GM12878 (cell line): ENCODE measurements around the gene ERAL1. TPM values are rescaled to one million over a fixed set of nuclear protein-coding genes. Genes with fewer than 3 reads are reported as not detected.

Source experiments
- ATAC-seq: fragments of 200-7000 bp; cut with Tn5 transposase; 3 replicates; pipeline ENCODE4 v1.9.1; 2020; ENCODE audit warnings: mild to moderate bottlenecking, moderate library complexity
- BruUV-seq: library from RNA; stranded (reverse); fragments of 400-500 nt; replicated peaks from 2 replicates; lab custom pipeline; 2021; lab: Mats Ljungman, UMichigan
- CTCF ChIA-PET: fragments of 300-600 bp; sonication (Branson Sonifier 250); formaldehyde crosslinking; extraction: SDS; loops from one replicate; lab custom pipeline; 2021; ENCODE audit warnings: inconsistent platforms; lab: Yijun Ruan, JAX
- POLR2A ChIA-PET: fragments of 350-600 bp; formaldehyde crosslinking; extraction: SDS; loops from one replicate; lab custom pipeline; 2021; ENCODE audit warnings: inconsistent platforms; lab: Charles Lee
- RAD21 ChIA-PET: fragments of 300-600 bp; sonication (Branson Sonifier 250); formaldehyde crosslinking; loops from one replicate; lab custom pipeline; 2023; ENCODE audit warnings: antibody characterized with exemption; ENCODE audit not compliant: unreplicated experiment; lab: Charles Lee
- SMC1A ChIA-PET: fragments of 300-600 bp; sonication (Branson Sonifier 250); formaldehyde crosslinking; loops from one replicate; lab custom pipeline; 2023; ENCODE audit not compliant: unreplicated experiment, uncharacterized antibody; lab: Charles Lee
- DNase-seq: peaks from one replicate; pipeline ENCODE4 v3.0.0-alpha.2; 2011; ENCODE audit warnings: low read depth, low spot score
- FAIRE-seq: peaks from 3 replicates; lab custom pipeline; 2011; peaks lifted over from hg19 to GRCh38; lab: Jason Lieb, UNC
- H2AFZ ChIP-seq: 2 replicates; pipeline ENCODE4 v1.6.0; 2011; ENCODE audit warnings: low read depth, low read length, control low read depth; ENCODE audit not compliant: control insufficient read depth
- H3K27ac ChIP-seq: 2 replicates; pipeline ENCODE4 v1.5.1; 2011; ENCODE audit warnings: control low read depth; ENCODE audit not compliant: control insufficient read depth, insufficient read depth
- H3K27me3 ChIP-seq, 2 experiments: replicated peaks in 1 of 2; 2 replicates each; pipeline versions ENCODE4 v1.6.0 to v1.6.1; 2011; ENCODE audit warnings: low read length in 1 of 2; ENCODE audit not compliant: control insufficient read depth in 2 of 2, insufficient read depth in 2 of 2
- H3K36me3 ChIP-seq, 2 experiments: 2 replicates each; pipeline ENCODE4 v1.5.1; 2011; ENCODE audit warnings: low read length in 1 of 2; ENCODE audit not compliant: control insufficient read depth in 2 of 2, insufficient read depth in 2 of 2
- H3K4me1 ChIP-seq: 2 replicates; pipeline ENCODE4 v1.6.1; 2011; ENCODE audit warnings: mild to moderate bottlenecking, low read length, moderate library complexity, mixed read lengths; ENCODE audit not compliant: control insufficient read depth, insufficient read depth
- H3K4me2 ChIP-seq: 2 replicates; pipeline ENCODE4 v1.6.0; 2011; ENCODE audit warnings: control low read depth; ENCODE audit not compliant: control insufficient read depth, insufficient read depth
- H3K4me3 ChIP-seq: fragments of 200-600 bp; sonication (generic); 2 replicates; pipeline ENCODE4 v1.5.1; 2016
- H3K79me2 ChIP-seq: 2 replicates; pipeline ENCODE4 v1.6.0; 2011; ENCODE audit warnings: low read length; ENCODE audit not compliant: control insufficient read depth, insufficient read depth
- H3K9ac ChIP-seq: 2 replicates; pipeline ENCODE4 v1.8.0; 2011; ENCODE audit warnings: low read length, control low read depth, mixed read lengths; ENCODE audit not compliant: control insufficient read depth, insufficient read depth
- H3K9me3 ChIP-seq: replicated peaks from 3 replicates; pipeline ENCODE4 v1.5.1; 2011; ENCODE audit warnings: mild to moderate bottlenecking, low read length; ENCODE audit not compliant: control insufficient read depth, insufficient read depth
- H4K20me1 ChIP-seq: 2 replicates; pipeline ENCODE4 v1.6.0; 2011; ENCODE audit not compliant: control insufficient read depth, insufficient read depth
- GATAD2B ChIP-seq: fragments of 450-650 bp; conservative IDR thresholded peaks from 2 replicates; pipeline ENCODE4 v1.6.1; 2017; ENCODE audit warnings: low read depth, mild to moderate bottlenecking, moderate library complexity
- WGBS: methylation state at CpG from one replicate; pipeline ENCODE4 v1.1.6; 2016; ENCODE audit warnings: low lambda C conversion rate; ENCODE audit not compliant: insufficient replicate concordance, insufficient coverage; ENCODE audit errors: missing lambda C conversion rate; 5-methylcytosine and 5-hydroxymethylcytosine counted together
- in situ Hi-C: fragments of 300-500 bp; cut with MboI; formaldehyde crosslinking; loops from 9 replicates; pipeline ENCODE4 v1.14.3; 2018; ENCODE audit warnings: mixed read lengths
- intact Hi-C: fragments of 100-400 bp; cut with micrococcal nuclease; formaldehyde crosslinking; loops from one replicate; pipeline ENCODE4 v1.14.2; 2022; ENCODE audit not compliant: unreplicated experiment
- polyA plus RNA-seq, 11 experiments: library from polyadenylated mRNA; depleted of rRNA in 4 of 11; unstranded in 6 of 11; stranded (reverse) in 5 of 11; fragments of >200 nt; fragmentation: Nextera tagmentation in 4 of 11; fragmentation: Illumina TruSeq in 1 of 11; extraction: Ambion mirVana in 4 of 11; extraction: Trizol in 1 of 11; gene quantifications; 1 replicate in 1 of 11; 2 replicates in 10 of 11; pipeline versions ENCODE4 v1.2.1 to v1.2.3, GENCODE V29; 2011 to 2016; ENCODE audit warnings: inconsistent platforms in 2 of 11, missing spikeins in 2 of 11, low read depth in 1 of 11
- total RNA-seq, 4 experiments: library from RNA; depleted of rRNA in 3 of 4; stranded (reverse); fragments of >200 nt in 3 of 4; fragmentation: Illumina TruSeq in 1 of 4; extraction: Trizol in 1 of 4; gene quantifications; 2 replicates each; pipeline versions ENCODE4 v1.2.1 to v1.2.3, GENCODE V29; 2013 to 2021
- TF ChIP-seq, protein P1 (sequence below): fragments of 450-650 bp; IDR thresholded peaks from 2 replicates; pipeline ENCODE4 v1.6.1; 2017; ENCODE audit warnings: low read depth, mild to moderate bottlenecking, moderate library complexity
- TF ChIP-seq, protein P2 (sequence below): IDR thresholded peaks from 2 replicates; pipeline ENCODE4 v1.6.1; 2012; ENCODE audit warnings: low read depth, low read length, improper control_type of control experiment

ERAL1 gene
- total and polyA plus RNA-seq, 10 of the 15 experiments (the other 5 are each of a cell fraction or from before 2014, with no cell fraction given) = 27.7 to 175 (median 104) TPM

DNA sequence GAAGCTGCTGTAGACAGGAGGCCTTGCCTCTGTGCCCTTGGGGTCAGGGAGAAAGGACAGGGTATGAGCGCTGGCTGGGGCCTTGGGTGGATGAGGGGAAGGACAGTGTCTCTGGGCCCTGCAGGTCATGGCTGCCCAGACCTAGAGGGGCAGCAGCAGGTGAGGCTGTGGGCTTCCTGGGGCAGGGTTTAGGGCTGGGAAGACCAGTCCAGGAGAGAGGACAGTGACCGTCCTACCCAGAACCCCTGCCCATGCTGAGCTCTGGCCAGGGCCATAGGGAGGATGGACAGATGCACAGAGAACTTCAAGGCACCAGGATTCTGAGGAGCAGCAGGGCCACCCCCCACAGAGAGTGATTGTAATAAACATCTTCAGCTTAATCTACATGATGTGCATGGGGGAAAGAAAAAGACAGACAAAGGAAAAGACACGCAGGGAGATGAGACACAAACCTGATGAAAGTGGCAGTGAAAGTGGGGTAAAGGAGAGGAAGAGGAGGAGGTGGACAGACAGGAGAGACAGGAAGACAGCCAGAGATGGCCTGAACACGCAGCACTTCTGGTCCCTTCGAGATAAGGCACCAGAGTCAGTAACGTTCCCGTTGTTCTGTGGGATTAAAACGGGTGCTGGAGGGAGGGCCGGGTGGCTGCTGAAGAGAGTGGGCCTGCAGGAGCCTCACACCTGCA is 25.2 kb downstream of the ERAL1 start:
- Histone ChIP-seq H2AFZ (no peak overlapping the region), H3K4me3 (no peak overlapping the region), H3K27me3 (no peaks in the 10 kb centered on the region), H3K4me2 (no peak overlapping the region), H4K20me1 (no peaks in the 10 kb centered on the region), H3K79me2 (no peaks in the 10 kb centered on the region), H3K4me1 (no peaks in the 10 kb centered on the region; the same call in 1 of the 2 replicates), H3K9ac (no peak overlapping the region), H3K27ac (no peak overlapping the region), H3K36me3 (peaks cover 9 to 30% of the 10 kb centered on the region in 2 experiments; a peak in 3 of 4 replicates), H3K9me3 (no peaks in the 10 kb centered on the region)
- intact Hi-C loops (no loop called here), in situ Hi-C loops (loop anchor here (25.0 kb wide), 1 partner anchor 1393 kb away; no protein-coding TSS in a partner anchor)
- BruUV-seq = no TSS peak
- ATAC-seq = no peak
- no peak for DNase-seq
- CTCF ChIA-PET = interaction anchor here (0.8 to 2.3 kb wide), 7 partner anchors 8 to 153 kb away, joined by 3 to 44 read pairs (median 4); partner anchors contain the start of gene TLCD1
- no peak for FAIRE-seq
- POLR2A ChIA-PET = interaction anchor here (1.6 kb wide), 1 partner anchor 8 kb away, joined by 7 read pairs; no protein-coding TSS in a partner anchor
- SMC1A ChIA-PET = interaction anchor here (0.6 to 2.8 kb wide), 4 partner anchors 8 to 116 kb away, joined by 3 to 19 read pairs (median 4); no protein-coding TSS in a partner anchor
- RAD21 ChIA-PET = interaction anchor here (0.8 to 3.0 kb wide), 7 partner anchors 8 to 153 kb away, joined by 3 to 22 read pairs (median 4); partner anchors contain the start of gene FLOT2
- TF ChIP-seq, protein P1, sequence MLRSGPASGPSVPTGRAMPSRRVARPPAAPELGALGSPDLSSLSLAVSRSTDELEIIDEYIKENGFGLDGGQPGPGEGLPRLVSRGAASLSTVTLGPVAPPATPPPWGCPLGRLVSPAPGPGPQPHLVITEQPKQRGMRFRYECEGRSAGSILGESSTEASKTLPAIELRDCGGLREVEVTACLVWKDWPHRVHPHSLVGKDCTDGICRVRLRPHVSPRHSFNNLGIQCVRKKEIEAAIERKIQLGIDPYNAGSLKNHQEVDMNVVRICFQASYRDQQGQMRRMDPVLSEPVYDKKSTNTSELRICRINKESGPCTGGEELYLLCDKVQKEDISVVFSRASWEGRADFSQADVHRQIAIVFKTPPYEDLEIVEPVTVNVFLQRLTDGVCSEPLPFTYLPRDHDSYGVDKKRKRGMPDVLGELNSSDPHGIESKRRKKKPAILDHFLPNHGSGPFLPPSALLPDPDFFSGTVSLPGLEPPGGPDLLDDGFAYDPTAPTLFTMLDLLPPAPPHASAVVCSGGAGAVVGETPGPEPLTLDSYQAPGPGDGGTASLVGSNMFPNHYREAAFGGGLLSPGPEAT = no peak
- no peak for TF ChIP-seq GATAD2B
- TF ChIP-seq, protein P2, sequence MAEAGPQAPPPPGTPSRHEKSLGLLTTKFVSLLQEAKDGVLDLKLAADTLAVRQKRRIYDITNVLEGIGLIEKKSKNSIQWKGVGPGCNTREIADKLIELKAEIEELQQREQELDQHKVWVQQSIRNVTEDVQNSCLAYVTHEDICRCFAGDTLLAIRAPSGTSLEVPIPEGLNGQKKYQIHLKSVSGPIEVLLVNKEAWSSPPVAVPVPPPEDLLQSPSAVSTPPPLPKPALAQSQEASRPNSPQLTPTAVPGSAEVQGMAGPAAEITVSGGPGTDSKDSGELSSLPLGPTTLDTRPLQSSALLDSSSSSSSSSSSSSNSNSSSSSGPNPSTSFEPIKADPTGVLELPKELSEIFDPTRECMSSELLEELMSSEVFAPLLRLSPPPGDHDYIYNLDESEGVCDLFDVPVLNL = no peak
- WGBS = 64% methylated on average over 9 of the region's 9 CpGs
